Stimulated activated CD4-positive, alpha-beta T cell treated with anti-CD3 and anti-CD28 coated beads, Interleukin-1b, Interleukin-23, amount 100 ng/mL, for 48 hours (primary cell): ENCODE data around the gene AMER1.

ENCODE experiments used
- DNase-seq: peaks from one replicate; pipeline ENCODE4 v3.0.0-alpha.2; 2020

AMER1 gene

GRCh38 chrX:64182208-64182607, 23.3 kb downstream of the AMER1 start:
- no peak for DNase-seq

- DNase-seq = no peak
Measured at GRCh38 chrX:64176876-64177275, 28.6 kb downstream of the AMER1 start.

- no peak for DNase-seq
Measured at GRCh38 chrX:64169988-64170387, 35.5 kb downstream of the AMER1 start.

GRCh38 chrX:64152857-64153256, 52.7 kb downstream of the AMER1 start:
- no peak for DNase-seq

DNA sequence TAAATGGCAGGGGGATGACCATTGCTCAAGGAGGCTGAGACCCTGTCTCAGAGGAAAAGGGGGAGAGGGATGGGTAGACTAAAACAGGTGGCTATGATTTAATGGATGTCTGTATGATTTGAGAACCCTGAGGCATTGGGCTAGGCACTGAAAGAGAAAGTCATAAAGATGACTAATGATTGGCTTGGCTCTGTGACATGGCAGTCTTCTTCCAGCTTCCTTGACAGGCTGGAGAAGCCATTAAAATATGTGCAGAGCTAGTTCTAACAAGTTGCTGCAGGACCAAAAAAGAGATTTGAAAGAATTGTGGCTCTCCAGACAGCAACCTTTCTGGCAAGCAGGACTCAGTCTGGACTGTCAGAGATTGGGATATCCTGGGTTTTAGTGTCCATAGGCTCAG, 53.6 kb downstream of the AMER1 start:
- DNase-seq = no peak

DNA sequence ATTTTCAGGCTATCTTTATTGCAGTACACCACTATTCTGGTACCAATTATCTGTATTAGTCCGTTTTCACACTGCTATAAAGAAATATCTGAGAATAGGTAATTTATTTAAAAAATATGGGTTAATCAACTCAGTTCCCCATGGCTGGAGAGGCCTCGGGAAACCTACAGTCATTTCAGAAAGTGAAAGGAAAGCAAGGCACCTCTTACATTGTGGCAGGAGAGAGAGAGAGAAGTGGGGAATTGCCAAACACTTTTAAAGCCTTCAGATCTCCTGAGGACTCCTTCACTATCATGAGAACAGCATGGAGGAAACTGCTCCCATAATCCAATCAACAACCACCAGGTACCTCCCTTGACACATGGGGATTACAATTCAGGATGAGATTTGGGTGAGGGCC, 54.7 kb downstream of the AMER1 start:
- no peak for DNase-seq
